GM12891 (cell line): ENCODE results near the gene OTOF.

Experiments
- PAX5 ChIP-seq: IDR thresholded peaks from 2 replicates; pipeline ENCODE4 v1.6.1; 2011; ENCODE audit warnings: low read length, moderate library complexity, mild to moderate bottlenecking; ENCODE audit not compliant: insufficient read depth, severe bottlenecking
- POLR2A ChIP-seq: IDR thresholded peaks from 2 replicates; pipeline ENCODE4 v1.6.1; 2011; ENCODE audit warnings: low read depth, low read length, control low read depth
- POLR2AphosphoS5 ChIP-seq: IDR thresholded peaks from 2 replicates; pipeline ENCODE4 v1.6.1; 2011; ENCODE audit warnings: low read depth, low read length, control low read depth
- SPI1 ChIP-seq: IDR thresholded peaks from 2 replicates; pipeline ENCODE4 v1.6.1; 2011; ENCODE audit warnings: low read depth, low read length, control low read depth
- TAF1 ChIP-seq: IDR thresholded peaks from 2 replicates; pipeline ENCODE4 v1.6.1; 2011; ENCODE audit warnings: low read depth, low read length, control low read depth

- TF ChIP-seq POLR2A = no peak
- TF ChIP-seq POLR2AphosphoS5 = no peak
- no peak for TF ChIP-seq TAF1
- TF ChIP-seq SPI1 = no peak
- TF ChIP-seq PAX5 = no peak
Measured at GRCh38 chr2:26485099-26485498, 7.2 kb upstream of the OTOF start.
